ENCODE measurements around the gene SMIM28.
"Not testable (repeated sequence)": the region's sequence is repeated elsewhere in the genome, so short reads cannot be mapped to it uniquely, and the experiment has no call there.

Gene SMIM28

DNA sequence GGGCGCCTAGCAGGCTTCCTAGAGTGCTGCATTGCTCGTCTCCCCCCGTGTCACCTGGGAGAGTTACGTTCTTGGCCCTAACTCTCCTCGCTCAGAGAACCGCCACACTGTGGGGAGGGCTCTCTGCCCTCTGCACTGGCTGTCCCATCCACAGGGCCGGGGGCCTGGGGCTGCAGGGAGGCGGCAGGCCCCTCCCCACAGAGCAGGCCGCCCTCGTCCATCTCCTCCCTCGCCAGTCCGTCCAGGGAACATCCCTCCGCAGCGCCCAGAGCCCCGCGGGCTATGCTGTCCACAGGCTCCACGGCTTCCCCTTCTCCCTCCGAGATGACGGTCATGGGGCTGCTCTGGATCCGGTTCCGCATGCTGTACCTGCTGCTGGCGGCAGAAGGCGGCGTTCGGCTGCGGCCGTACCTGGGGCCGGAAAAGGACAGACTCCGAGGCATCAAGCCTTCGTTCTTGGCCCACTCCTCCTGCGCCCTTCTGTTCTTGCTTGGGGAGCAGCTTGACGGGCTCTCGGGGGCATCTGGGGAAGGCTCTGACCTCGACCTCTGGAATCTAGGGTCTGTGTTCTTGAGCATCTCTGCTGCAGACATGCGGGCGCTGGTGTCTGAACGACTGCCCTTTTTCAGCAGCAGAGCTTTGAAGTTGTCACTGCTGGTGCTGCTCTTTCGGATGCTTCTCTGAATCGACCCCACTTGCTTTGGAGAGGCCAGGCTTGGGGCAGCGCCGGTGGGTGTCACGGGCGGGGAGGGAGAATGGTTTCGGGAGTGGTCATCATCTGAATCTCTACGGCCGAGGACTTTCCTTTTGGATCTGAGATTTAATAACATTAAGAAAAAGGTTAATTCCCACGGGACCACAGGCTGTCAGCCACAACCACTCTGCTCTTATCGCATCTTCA, 46.5 kb downstream of the SMIM28 start:
- TF ChIP-seq ZNF274 (IDR thresholded peaks at IDR 0.05; ENCODE audit: low read depth, low read length), result no peak
- no peak overlapping the region for H3K4me3 ChIP-seq (ENCODE audit: low read length)

DNA sequence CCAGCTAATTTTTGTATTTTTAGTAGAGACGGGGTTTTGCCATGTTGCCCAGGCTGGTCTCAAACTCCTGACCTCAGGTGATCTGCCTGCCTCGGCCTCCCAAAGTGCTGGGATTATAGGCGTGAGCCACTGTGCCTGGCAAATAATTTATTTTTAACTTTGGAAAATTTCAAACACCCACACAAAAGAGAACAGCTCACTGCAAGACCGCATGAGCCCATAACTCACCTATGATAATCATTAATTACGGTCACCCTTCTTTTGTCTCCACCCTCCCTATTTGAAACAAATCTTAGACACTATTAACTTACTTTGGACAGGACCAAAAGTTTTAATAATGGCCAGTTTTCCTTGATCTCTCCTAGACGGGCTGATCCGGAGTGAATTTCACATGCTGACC, 47.6 kb downstream of the SMIM28 start:
- H3K4me3 ChIP-seq (ENCODE audit: low read length), result not testable (repeated sequence)

DNA sequence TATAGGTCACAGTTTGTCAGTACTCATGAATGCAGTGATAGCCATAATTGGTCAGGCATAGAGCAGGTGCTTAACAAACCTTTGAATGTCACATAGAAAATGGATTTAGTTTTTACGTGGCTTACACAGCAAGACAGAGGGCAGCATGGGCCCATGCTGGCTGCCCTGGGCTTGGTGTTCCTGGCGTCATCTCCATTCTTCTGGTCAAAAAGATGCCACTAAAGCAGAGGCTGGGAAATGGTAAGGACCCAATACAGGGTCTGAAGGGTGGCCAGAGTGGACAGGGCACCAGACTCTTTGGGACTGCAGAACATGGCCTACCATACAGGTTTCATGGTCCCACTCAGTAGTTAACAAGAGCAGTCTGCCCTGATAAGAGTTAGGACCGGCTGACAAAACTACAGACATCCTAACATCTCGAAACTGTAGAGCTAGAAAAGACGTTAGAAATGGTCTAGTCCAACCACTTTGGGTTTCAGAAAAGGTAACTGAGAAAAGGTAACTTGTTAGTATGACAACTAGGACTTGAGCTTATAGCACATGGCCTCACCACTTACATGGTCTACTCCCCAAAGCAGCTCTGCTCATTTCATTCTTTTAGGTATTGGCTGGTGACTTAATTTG, 48.9 kb downstream of the SMIM28 start:
- TF ChIP-seq ZNF274 (IDR thresholded peaks at IDR 0.05; ENCODE audit: low read depth, low read length), result no peak

DNA sequence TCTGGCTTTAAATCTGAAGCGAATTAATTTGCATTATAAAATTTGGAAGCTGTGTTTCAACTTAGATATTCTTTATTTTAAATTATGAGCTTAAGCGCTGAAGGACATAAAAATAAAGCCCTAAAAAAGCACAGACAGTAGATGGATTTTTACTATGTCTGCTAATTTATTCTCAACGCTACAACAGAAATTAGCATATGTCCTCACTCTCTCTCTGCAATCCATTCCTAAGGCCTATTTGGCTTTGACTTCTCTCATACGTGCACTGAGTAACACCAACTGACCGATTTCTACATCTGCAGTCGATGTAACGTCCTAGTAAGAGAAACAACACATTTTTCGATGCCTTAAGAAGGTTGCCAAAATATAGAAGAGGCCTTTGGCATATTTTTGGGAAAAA, 50.0 kb downstream of the SMIM28 start:
- no peak for TF ChIP-seq ZNF274 (IDR thresholded peaks at IDR 0.05; ENCODE audit: low read depth, low read length)

More for the DNA sequence above, 48.9 kb downstream of the SMIM28 start:
- no peak overlapping the region for H3K4me3 ChIP-seq (ENCODE audit: low read length)

DNA sequence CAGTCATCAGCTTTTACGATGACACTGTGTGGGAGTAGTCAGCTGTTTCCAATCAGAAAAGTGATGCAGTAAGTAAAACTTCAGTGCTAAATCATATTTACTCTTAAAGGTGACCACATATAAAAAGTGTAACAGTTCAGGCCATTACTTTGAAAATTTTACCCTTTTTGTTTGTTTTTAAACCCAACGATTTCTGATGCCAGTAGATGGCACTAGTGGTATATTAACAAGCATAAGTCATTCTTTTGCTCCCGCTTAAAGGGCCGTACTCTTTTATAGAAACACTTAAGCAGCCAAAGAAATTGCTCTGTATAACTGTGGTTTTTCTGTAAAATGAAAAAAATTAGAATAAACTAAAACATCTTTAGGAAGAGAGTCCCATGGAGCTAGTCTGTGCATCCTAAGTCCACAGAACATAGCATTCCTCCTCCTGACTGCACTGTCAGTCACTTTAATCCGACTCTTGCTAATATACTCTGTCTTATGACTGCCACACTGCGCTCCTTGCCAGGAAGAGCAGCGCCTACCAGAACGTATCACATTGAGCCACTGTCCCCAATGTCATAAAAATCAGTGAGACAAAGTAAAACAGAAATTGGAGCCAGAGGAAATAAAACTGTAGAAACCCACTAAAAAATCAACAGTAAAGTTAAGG, 51.4 kb downstream of the SMIM28 start:
- no peak for TF ChIP-seq ZNF274 (IDR thresholded peaks at IDR 0.05; ENCODE audit: low read depth, low read length)

More for the DNA sequence above, 50.0 kb downstream of the SMIM28 start:
- H3K4me3 ChIP-seq (ENCODE audit: low read length), result no peak overlapping the region

DNA sequence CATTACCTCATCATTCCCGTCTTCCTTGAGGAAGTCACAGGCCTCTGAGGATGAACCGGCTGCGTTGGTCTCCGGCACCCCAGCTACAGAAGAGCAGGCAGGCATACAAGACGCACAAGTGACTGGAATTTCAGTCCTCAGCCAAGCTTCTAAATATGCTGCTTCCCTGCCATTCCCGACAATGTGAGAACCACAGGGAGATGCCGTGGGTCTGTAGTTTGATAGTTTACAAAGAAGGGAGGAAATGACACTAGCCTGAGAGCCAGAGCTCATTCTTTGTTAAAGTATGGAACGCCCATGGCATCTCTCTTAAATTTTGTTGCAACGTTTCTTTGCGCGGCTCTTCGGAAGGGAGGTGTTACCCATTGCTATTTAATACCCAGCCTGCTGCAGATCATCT, 52.1 kb downstream of the SMIM28 start:
- no peak overlapping the region for H3K4me3 ChIP-seq (ENCODE audit: low read length)
- no peak for TF ChIP-seq ZNF274 (IDR thresholded peaks at IDR 0.05; ENCODE audit: low read depth, low read length)

More for the DNA sequence above, 51.4 kb downstream of the SMIM28 start:
- no peak overlapping the region for H3K4me3 ChIP-seq (ENCODE audit: low read length)

DNA sequence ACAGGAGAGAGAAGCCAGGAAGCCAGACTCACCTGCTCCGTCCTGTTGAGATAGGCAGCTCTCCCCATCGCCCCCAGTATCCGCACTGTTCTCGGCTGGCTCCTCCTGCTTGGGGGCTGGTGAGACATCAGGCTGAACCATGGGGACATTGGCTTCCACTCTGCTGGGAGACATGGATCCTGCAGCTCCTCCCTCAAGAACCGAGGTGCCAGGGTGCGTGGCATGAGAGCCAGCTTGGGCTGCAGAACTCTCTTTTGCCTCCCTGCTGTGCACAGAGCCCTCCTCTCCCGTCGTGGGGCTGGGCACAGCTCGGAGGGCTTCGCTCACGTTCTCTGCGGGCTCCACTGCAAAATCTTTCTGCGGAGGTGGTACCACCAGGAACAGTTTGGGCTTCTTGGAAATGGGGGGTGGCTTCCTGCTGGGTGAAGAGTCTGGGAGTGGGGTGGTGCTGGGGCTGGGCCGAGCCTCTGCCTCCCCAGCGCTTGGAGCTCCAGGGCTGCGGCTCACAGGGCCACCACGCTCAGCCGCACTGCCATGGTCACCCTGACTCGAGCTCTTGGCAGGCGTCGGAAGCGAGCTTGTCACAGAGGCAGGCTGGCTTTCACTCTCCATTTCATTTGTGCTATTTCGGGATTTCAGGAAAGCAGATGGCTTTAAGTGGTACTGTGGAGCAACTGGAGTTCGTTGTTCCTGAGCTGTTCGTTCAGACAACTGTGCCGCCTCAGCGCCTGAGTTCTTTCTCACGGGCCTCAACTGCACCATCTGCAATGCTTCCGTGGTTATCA, 52.8 kb downstream of the SMIM28 start:
- H3K4me3 ChIP-seq (ENCODE audit: low read length), result no peak overlapping the region
- TF ChIP-seq ZNF274 (IDR thresholded peaks at IDR 0.05; ENCODE audit: low read depth, low read length), result no peak

DNA sequence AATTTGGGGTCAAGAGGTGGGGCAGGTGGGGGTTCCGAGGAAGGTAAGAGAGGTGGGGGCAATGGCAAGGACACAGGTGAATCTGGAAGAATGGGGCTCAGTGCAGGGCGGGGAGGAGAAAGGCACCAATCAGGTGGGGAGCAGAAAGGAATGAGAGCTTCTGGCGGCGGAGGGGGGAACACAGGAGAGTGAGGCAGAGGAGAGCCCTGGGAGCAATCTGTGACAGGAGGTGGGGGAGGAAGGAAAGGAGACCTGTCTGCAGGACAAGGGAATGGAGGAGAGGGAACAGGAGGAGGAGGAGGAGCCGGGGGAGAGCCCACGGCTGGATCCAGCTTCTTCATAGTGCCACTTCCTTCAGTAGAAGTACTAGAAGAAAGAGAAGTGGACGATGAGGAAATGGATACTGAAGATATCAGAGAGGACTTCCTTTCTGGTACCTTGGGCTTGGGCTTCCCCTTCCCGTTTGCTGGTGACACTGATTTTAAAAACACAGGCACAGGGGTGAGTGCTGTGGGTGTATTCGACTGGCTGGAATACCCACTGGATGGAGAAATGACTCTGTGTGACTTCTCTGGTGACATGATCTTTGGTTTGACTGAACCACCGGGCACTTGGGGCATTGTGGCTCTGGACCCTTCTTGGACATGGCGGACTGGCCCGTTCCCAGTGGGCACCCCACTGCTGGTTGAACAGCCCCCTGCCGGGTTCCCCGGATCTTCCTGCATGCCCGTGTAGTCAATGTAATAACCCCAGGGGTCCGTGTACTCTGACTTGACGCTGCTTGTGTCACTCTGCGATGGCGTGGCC, 53.8 kb downstream of the SMIM28 start:
- TF ChIP-seq ZNF274 (IDR thresholded peaks at IDR 0.05; ENCODE audit: low read depth, low read length), result no peak
- H3K4me3 ChIP-seq (ENCODE audit: low read length), result no peak overlapping the region

DNA sequence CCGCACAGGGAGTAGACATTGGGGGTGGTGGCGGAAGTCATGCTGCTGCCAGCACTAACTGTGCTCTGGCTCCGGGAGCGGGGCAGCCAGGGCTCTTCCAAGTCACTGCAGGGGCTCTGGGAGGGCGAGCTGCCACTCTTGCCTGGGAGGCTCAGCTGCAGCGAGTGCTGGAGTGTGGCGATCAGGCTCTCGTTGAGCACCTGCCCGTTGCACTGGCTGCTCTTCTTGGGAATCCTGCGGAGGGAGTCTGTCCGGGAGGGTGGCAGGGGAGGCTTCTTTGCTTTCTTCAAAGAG, 54.3 kb downstream of the SMIM28 start:
- no peak for TF ChIP-seq ZNF274 (IDR thresholded peaks at IDR 0.05; ENCODE audit: low read depth, low read length)
- no peak overlapping the region for H3K4me3 ChIP-seq (ENCODE audit: low read length)
